UCSD-AML1 (cell line): ENCODE results near the gene RGPD4.
"Not testable (repeated sequence)": the region's sequence is repeated elsewhere in the genome, so short reads cannot be mapped to it uniquely, and the experiment has no call there.

Experiments
- DNase-seq: peaks from one replicate; lab custom pipeline; 2025; ENCODE audit not compliant: unreplicated experiment; lab: John Stamatoyannopoulos, UW

The RGPD4 gene

GRCh38 chr2:107826749-107827148 is at the start of gene RGPD4:
TSS of gene RGPD4 (plus strand) at chr2:107826892. CDS start at chr2:107827014, 122 bp downstream.
- not testable (repeated sequence) for DNase-seq

- no peak for DNase-seq
These were observed 48.7 kb upstream of the RGPD4 start for GRCh38 chr2:107777974-107778373.

DNA sequence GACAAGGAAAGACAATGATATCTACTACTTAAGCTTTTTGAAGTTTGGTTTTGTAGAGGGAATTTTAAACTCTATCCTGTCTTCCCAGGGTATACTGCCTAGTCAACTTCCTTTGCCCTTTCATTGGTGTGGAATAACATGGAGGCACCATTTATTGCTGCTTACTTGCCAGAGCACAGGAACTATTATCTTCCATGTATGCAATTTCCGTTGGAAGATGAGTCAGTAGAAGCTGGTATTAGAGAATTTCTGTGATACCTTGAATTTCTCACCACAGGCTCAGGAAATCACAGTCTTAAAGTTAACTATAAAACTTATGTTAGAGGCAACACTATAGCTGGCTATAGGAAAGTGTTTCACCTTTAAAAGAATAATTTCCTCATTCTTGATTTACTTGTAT is 40.9 kb upstream of the RGPD4 start:
- DNase-seq, result no peak

DNA sequence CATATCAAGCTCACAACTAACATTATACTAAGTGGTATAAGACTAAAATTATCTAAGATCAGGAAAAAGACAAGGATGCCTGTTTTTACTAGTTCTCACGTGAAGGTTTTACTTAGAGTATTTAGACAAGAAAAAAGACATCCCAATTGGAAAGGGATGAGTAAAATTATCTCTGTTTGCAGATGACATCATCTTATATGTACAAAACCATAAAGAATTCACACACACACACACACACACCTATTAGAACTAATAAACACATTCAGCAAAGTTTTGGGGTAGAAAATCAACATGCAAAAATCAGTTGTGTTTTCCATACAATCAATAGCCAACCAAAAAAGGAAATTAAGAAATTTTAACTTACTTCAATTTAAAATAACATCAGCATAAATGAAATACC is 35.9 kb upstream of the RGPD4 start:
- DNase-seq, result no peak

DNA sequence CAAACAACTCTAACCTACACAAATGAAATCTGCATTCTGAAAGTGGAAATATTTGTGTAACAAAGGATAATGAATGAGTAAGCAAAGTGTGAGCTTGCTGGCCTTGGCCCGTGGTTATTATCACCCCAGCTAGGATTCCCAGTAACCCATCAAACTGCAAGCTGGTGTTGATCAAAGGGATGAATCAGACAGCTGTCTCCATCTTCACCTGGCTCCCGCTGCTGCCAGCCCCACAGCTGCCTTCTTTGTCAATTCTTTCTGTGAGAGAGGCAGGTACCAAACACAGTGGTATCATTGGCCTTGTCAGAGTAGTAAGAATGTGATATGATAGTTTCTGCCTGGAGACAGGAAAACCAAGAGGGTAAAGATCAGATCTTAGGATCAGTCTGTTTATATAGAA is 25.2 kb upstream of the RGPD4 start:
- DNase-seq, result no peak

DNA sequence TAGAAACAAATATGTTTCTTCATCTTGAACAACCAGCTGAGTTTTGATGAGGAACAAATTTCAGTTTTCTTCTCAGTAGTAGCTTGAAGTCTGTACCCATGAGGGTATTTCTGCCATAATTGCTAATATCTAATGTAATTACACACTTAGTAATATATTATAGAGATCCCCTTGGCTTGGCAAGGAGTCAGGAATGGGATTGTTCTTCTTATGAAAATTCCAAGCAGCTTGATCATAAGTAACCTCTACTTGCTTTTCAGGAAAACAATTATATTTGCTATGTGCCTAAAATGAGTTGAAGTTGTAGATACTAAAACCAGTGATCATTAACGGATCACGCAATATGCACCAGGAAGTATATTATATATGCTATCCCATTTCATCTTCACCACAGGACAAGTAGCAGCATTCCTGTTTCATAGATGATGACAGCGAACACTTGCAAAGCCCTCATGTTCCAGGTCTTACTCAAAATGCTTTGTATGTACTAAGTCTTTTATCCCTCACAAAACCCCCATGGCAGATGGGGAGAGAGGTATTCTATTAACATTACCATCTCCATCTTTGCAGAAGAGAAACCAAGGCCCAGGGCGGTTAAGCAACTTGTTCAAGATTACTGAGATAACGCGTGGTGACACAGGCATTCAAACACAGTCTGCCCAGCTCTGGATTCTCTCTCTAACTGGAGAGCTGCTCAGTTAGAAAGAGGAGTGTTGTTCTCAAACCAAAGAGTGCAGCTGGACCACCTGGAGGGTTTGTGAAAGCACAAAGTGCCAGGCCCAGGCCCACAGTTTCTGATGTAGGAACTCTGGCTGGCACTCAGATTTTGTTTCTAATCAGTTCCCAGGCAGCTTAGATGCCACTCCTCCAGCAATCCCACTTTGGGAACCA is 21.8 kb upstream of the RGPD4 start:
- DNase-seq, result no peak

- DNase-seq, result no peak
These were observed 19.8 kb upstream of the RGPD4 start for GRCh38 chr2:107806901-107807300.

- no peak for DNase-seq
These were observed 18.7 kb upstream of the RGPD4 start for GRCh38 chr2:107807988-107808387.

DNA sequence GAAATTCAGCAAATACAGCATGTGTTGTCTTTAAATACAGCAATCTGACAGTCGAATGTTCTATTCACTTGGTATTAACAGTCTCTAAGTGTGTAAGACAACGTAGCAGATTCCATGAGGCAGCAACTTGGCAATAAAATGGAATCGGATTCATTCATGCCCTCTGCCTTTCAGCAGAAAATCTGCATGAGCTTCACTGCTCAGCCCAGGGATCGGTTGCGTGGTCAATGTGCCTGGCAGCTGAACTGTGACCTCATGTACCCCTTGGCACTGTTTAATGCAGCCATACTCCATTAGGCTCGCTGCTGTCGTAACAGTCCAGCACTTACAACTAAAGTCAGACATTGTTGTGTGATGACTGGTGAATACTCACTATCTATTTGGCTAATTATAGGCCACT is 17.7 kb upstream of the RGPD4 start:
- no peak for DNase-seq

DNA sequence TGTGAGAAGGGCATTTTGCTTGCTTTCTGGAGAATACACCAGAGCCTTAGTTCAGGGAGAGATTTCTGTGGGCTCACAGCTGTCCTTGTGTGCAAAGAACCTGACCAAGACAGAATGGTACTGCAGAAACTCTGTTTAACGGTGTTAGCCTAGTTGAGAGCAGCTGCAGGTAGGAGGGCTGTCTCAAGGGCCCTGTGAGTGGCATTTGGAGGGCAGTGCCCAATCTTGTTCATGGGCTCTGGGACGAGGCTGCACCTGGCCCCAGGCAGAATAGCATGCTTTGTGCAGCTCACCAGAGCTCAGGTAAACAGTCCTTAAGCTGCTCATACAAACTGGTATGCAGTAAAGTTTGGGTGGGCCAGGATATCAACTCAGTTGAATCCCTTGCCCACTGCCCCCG is 16.9 kb upstream of the RGPD4 start:
- no peak for DNase-seq

DNA sequence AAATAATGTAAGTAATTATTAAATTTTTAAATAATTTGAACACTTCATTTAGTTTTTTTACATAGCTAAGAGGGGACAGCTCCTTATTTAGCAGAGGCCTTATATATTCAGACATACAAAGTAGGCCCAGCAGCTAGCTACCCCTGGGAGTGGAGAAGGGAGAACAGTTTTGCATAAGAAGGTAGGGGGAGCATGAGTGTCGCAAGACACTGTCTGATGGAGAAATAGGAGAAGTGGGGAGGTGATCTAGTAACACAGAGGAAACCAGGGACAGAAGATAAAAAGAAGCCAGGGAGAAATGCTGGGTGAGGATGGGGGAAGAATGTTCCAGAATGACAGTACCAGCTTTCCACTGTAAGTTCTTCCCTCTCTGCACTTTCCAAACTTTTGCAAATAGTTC is 16.0 kb upstream of the RGPD4 start:
- no peak for DNase-seq

- DNase-seq, result no peak
These were observed 15.3 kb upstream of the RGPD4 start for GRCh38 chr2:107811411-107811810.

- no peak for DNase-seq
These were observed 14.7 kb upstream of the RGPD4 start for GRCh38 chr2:107812006-107812405.

DNA sequence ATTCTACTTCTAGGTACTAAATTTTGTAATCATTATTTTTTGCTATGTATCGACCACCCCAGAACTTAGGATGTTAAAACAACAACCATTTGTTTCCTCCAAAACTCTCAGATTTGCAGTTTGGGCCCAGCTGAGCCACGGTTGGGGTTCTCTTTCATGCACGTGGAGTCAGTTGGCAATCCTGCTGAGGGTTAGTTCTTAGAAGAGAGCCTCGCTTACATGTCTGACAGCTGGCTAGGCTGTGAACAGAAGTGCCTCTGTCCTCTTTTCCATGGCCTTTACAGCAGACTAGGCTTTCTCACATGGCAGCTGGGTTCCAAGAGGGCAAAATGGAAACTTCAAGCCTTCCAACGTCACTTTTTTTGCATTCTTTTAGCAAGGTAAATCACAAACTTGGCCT is 9.3 kb upstream of the RGPD4 start:
- no peak for DNase-seq

GRCh38 chr2:107822302-107822701 is 4.4 kb upstream of the RGPD4 start:
- DNase-seq, result no peak

- no peak for DNase-seq
These were observed 2.1 kb upstream of the RGPD4 start for GRCh38 chr2:107824451-107825205.

- no peak for DNase-seq
These were observed 1.5 kb upstream of the RGPD4 start for GRCh38 chr2:107825206-107825563.

DNA sequence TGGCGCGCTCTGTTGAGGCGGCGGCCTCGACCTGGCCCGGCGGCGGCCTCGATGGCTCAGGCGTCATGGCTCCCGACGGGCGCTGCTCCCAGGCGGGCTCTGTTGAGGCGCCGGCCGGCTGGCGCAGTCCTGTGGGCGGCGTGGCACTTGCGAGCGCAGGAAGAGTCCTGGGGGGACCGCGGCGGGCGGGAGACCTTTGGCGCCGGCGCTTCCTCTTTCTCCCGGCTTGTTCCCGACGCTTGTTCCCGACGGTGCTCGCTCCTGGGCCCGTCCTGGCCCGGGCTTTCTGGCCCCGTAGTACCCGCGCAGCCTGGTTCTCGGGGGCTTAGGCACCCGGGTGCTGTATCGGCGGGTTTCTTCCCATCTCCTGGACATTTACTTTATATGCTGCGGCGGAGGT is 2.8 kb downstream of the RGPD4 start:
- DNase-seq, result not testable (repeated sequence)

GRCh38 chr2:107833152-107833551 is 6.5 kb downstream of the RGPD4 start:
- DNase-seq, result not testable (repeated sequence)

- not testable (repeated sequence) for DNase-seq
These were observed 6.9 kb downstream of the RGPD4 start for GRCh38 chr2:107833618-107834017.

- DNase-seq, result not testable (repeated sequence)
These were observed 89.4 kb downstream of the RGPD4 start for GRCh38 chr2:107916121-107916520.

- not testable (repeated sequence) for DNase-seq
These were observed 90.1 kb downstream of the RGPD4 start for GRCh38 chr2:107916696-107917370.
